ENCODE results near the gene VIPR1.
A peak's percentile ranks its signal among the peaks of the same experiment; 100 is the strongest.

The VIPR1 gene

GRCh38 chr3:42500091-42500490 lies 2.4 kb upstream of the VIPR1 start:
- no peaks in the 10 kb centered on the region for H3K36me3 ChIP-seq
- no peak for TF ChIP-seq CTCF (IDR thresholded peaks at IDR 0.05)

GRCh38 chr3:42500909-42501308 lies 1.5 kb upstream of the VIPR1 start:
- no peak overlapping the region for H3K4me3 ChIP-seq (ENCODE audit: low read depth in 1 of 2, low read length in 1 of 2)
- H3K4me1 ChIP-seq (ENCODE audit: control insufficient read depth in 1 of 2, insufficient read depth in 1 of 2, low read depth in 1 of 2, low read length in 1 of 2) = peaks cover 18 to 20% of the 10 kb centered on the region in 2 experiments
- no peak overlapping the region for H3K27ac ChIP-seq
- H3K27me3 ChIP-seq = peaks cover 73% of the 10 kb centered on the region
- H3K9me3 ChIP-seq = no peaks in the 10 kb centered on the region
- TF ChIP-seq CTCF (IDR thresholded peaks at IDR 0.05) = no peak
- no peaks in the 10 kb centered on the region for H3K36me3 ChIP-seq

More at GRCh38 chr3:42500091-42500490, 2.4 kb upstream of the VIPR1 start:
- Histone ChIP-seq H3K4me3 (ENCODE audit: low read depth in 1 of 2, low read length in 1 of 2) (no peak overlapping the region), H3K4me1 (ENCODE audit: control insufficient read depth in 1 of 2, insufficient read depth in 1 of 2, low read depth in 1 of 2, low read length in 1 of 2) (peaks cover 18 to 20% of the 10 kb centered on the region in 2 experiments), H3K9me3 (no peaks in the 10 kb centered on the region), H3K27me3 (peaks cover 73% of the 10 kb centered on the region), H3K27ac (no peak overlapping the region)

- H3K9me3 ChIP-seq = no peaks in the 10 kb centered on the region
- H3K27ac ChIP-seq = no peak overlapping the region
- peaks cover 73% of the 10 kb centered on the region for H3K27me3 ChIP-seq
- H3K4me3 ChIP-seq (ENCODE audit: low read depth in 1 of 2, low read length in 1 of 2) = no peak overlapping the region
- no peaks in the 10 kb centered on the region for H3K36me3 ChIP-seq
- no peak for TF ChIP-seq CTCF (IDR thresholded peaks at IDR 0.05)
- peaks cover 18 to 20% of the 10 kb centered on the region in 2 experiments for H3K4me1 ChIP-seq (ENCODE audit: control insufficient read depth in 1 of 2, insufficient read depth in 1 of 2, low read depth in 1 of 2, low read length in 1 of 2)
Observed at GRCh38 chr3:42501321-42501680, 1.1 kb upstream of the VIPR1 start.

- H3K4me1 ChIP-seq (ENCODE audit: control insufficient read depth in 1 of 2, insufficient read depth in 1 of 2, low read depth in 1 of 2, low read length in 1 of 2) = peaks cover 18 to 20% of the 10 kb centered on the region in 2 experiments
- no peaks in the 10 kb centered on the region for H3K9me3 ChIP-seq
- H3K27ac ChIP-seq = no peak overlapping the region
- TF ChIP-seq CTCF (IDR thresholded peaks at IDR 0.05) = no peak
- no peaks in the 10 kb centered on the region for H3K36me3 ChIP-seq
- H3K4me3 ChIP-seq (ENCODE audit: low read depth in 1 of 2, low read length in 1 of 2) = peak overlapping the region; percentile 54 to 60
- peaks cover 73% of the 10 kb centered on the region for H3K27me3 ChIP-seq
Observed at GRCh38 chr3:42501681-42502428, 588 bp upstream of the VIPR1 start.

- Histone ChIP-seq H3K27ac (no peak overlapping the region), H3K36me3 (no peaks in the 10 kb centered on the region), H3K4me3 (ENCODE audit: low read depth in 1 of 2, low read length in 1 of 2) (no peak overlapping the region), H3K4me1 (ENCODE audit: control insufficient read depth in 1 of 2, insufficient read depth in 1 of 2, low read depth in 1 of 2, low read length in 1 of 2) (peaks cover 20 to 21% of the 10 kb centered on the region in 2 experiments), H3K27me3 (peaks cover 73% of the 10 kb centered on the region), H3K9me3 (no peaks in the 10 kb centered on the region)
- TF ChIP-seq CTCF (IDR thresholded peaks at IDR 0.05) = no peak
Observed at GRCh38 chr3:42503251-42503924, 945 bp downstream of the VIPR1 start.
